Pancreas (tissue), 10 donors: ENCODE results near the gene DTWD2. TPM values are rescaled to one million over a fixed set of nuclear protein-coding genes. Genes with fewer than 3 reads are reported as not detected.
"Not testable (repeated sequence)": the region's sequence is repeated elsewhere in the genome, so short reads cannot be mapped to it uniquely, and the experiment has no call there.

ENCODE experiments used
- ATAC-seq, 4 donors: fragments of 200-7000 bp; cut with Tn5 transposase; one replicate each; pipeline versions ENCODE4 v1.8.0 to v1.9.1; 2020; ENCODE audit warnings: mild to moderate bottlenecking in 4 of 4, moderate library complexity in 4 of 4
- DNase-seq, 6 donors: peaks; one replicate each; pipeline ENCODE4 v3.0.0-alpha.2; 2020
- FAIRE-seq: peaks from 2 replicates; lab custom pipeline; 2012; peaks lifted over from hg19 to GRCh38; lab: Jason Lieb, UNC
- H3K27ac ChIP-seq, 4 donors: fragments of 200-600 bp; sonication (generic); 1 replicate in 3 of 4; 2 replicates in 1 of 4; pipeline versions ENCODE4 v1.5.0 to v1.8.0; 2020
- H3K27me3 ChIP-seq, 4 donors: fragments of 200-600 bp; one replicate each; pipeline ENCODE4 v1.8.0; 2021
- H3K36me3 ChIP-seq, 3 donors: fragments of 200-600 bp; sonication (generic) in 1 of 3; one replicate each; pipeline versions ENCODE4 v1.5.0 to v1.8.0; 2020 to 2021
- H3K4me1 ChIP-seq, 3 donors: fragments of 200-600 bp; one replicate each; pipeline ENCODE4 v1.8.0; 2021
- H3K4me3 ChIP-seq, 4 donors: fragments of 200-600 bp; sonication (generic) in 2 of 4; one replicate each; pipeline versions ENCODE4 v1.5.0 to v1.8.0; 2020 to 2021
- H3K9me3 ChIP-seq, 4 donors: fragments of 200-600 bp; one replicate each; pipeline ENCODE4 v1.8.0; 2021
- whole genome bisulfite sequencing, 2 donors: extraction: QIAGEN DNeasy Blood & Tissue Kit; methylation state at CpG; one replicate each; pipeline ENCODE4 v1.1.7; 2013; 5-methylcytosine and 5-hydroxymethylcytosine counted together
- intact Hi-C, 3 donors: fragments of 100-400 bp; cut with DNase I; formaldehyde crosslinking; loops; one replicate each; pipeline versions ENCODE4 v1.11.1 to v1.14.2; 2022
- polyA plus RNA-seq, 2 donors: library from polyadenylated mRNA; stranded (reverse); fragments of 200-250 nt; gene quantifications; one replicate each; pipeline ENCODE4 v1.2.3, GENCODE V29; 2013
- total RNA-seq, 6 donors: library from RNA; stranded (reverse); fragmentation: NEBNext Ultra II Directional in 4 of 6; extraction: Animal tissue kit (Norgen Biotek cat#: 25700) in 4 of 6; gene quantifications; one replicate each; pipeline versions ENCODE4 v1.2.1 to v1.2.4, GENCODE V29; 2021 to 2023
- TF ChIP-seq, protein P1 (sequence below), 4 donors: fragments of 200-600 bp; sonication (generic) in 3 of 4; IDR thresholded peaks; one replicate each; pipeline versions ENCODE4 v1.5.0 to v1.8.0; 2021; ENCODE audit warnings: antibody characterized with exemption in 4 of 4
- donor health status: healthy with polysubstance abuse.
- donor health status: DM: no; HTN: no; CAD: no; lungs with moderate emphysema.
- donor health status: DM: no; HTN: no; CAD: no.
- donor health status: control.
- donor health status: control.
- donor health status: Bipolar disorder and iron deficiency.
- donor health status: DM: yes; HTN: yes; CAD: no.
- donor health status: DM: no; HTN: no; CAD: no.
- donor health status: DM: no; HTN: no; CAD: no.
- donor health status: DM: yes; HTN: yes; CAD: no.

The DTWD2 gene
- total and polyA plus RNA-seq, 8 donors: 1.8 to 6.9 (median 4.5) TPM

DNA sequence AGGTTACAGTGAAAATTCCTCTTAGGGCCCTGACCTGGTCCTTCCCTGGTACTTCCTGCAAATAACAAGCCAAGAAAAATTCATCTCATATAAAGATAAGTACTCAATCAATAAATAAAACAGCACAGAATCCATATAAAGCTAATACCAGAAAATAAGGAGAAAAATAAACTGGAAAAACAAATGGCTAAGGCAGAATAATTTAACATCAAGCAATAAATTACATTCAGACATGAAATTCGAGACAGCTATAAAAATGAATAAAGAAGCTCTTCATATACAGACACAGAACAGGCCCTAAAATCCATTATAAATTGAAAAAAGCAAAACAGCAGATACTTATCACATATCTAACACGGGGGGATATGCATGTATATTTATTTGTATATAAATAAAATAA, 99.2 kb downstream of the DTWD2 start:
- H3K9me3 ChIP-seq: no peaks in the 10 kb centered on the region
- intact Hi-C loops: no loop called here
- H3K27me3 ChIP-seq: no peaks in the 10 kb centered on the region
- WGBS, 2 donors: 85 to 97% methylated on average over 2 of the region's 2 CpGs
- no peak for FAIRE-seq
- H3K4me3 ChIP-seq: no peak overlapping the region
- TF ChIP-seq, protein P1, sequence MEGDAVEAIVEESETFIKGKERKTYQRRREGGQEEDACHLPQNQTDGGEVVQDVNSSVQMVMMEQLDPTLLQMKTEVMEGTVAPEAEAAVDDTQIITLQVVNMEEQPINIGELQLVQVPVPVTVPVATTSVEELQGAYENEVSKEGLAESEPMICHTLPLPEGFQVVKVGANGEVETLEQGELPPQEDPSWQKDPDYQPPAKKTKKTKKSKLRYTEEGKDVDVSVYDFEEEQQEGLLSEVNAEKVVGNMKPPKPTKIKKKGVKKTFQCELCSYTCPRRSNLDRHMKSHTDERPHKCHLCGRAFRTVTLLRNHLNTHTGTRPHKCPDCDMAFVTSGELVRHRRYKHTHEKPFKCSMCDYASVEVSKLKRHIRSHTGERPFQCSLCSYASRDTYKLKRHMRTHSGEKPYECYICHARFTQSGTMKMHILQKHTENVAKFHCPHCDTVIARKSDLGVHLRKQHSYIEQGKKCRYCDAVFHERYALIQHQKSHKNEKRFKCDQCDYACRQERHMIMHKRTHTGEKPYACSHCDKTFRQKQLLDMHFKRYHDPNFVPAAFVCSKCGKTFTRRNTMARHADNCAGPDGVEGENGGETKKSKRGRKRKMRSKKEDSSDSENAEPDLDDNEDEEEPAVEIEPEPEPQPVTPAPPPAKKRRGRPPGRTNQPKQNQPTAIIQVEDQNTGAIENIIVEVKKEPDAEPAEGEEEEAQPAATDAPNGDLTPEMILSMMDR (IDR thresholded peaks at IDR 0.05): no peak
- no peak for DNase-seq
- ATAC-seq: no peak
- H3K4me1 ChIP-seq: no peaks in the 10 kb centered on the region
- no peaks in the 10 kb centered on the region for H3K36me3 ChIP-seq
- H3K27ac ChIP-seq: no peak overlapping the region

DNA sequence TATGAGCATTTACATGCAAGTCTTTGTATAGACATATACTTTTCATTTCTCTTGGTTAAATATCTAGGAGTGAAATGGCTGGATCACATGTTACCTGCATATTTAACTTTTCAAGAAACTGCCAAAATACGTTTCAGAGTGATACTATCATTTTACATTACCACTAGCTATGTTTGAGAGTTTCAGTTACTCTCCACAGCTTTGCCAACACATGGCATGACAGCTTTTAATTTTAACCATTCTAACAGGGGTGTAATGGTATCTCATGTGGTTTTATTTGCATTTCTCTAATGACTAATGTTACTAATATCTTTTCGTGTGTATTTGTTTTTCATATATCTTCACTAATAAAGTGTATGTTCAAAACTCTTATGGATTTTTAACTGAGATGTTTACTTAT, 99.8 kb downstream of the DTWD2 start:
- no peak for FAIRE-seq
- H3K4me3 ChIP-seq: no peak overlapping the region
- ATAC-seq: no peak
- WGBS, 2 donors: 77 to 81% methylated on average over 2 of the region's 2 CpGs
- no peak for DNase-seq
- H3K9me3 ChIP-seq: no peaks in the 10 kb centered on the region
- intact Hi-C loops: no loop called here
- TF ChIP-seq, protein P1 (IDR thresholded peaks at IDR 0.05): no peak
- H3K4me1 ChIP-seq: no peaks in the 10 kb centered on the region
- H3K36me3 ChIP-seq: no peaks in the 10 kb centered on the region
- H3K27me3 ChIP-seq: no peaks in the 10 kb centered on the region
- H3K27ac ChIP-seq: no peak overlapping the region

DNA sequence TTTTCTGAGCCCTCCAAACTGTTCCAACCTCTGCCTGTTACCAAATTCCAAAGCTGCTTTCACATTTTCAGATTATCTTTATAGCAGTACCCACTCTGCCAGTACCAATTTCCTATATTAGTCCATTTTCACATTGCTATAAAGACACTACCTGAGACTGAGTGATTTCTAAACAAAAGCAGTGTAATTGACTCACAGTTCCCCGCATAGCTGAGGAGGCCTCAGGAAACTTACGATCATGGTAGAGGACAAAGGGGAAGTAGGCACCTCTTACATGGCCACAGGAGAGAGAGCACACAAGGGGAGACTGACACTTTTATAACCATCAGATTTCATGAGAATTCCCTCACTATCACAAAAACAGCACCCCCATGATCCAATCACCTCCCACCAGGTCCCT, 105.0 kb downstream of the DTWD2 start:
- FAIRE-seq: no peak
- Histone ChIP-seq H3K9me3 (no peaks in the 10 kb centered on the region), H3K4me1 (no peaks in the 10 kb centered on the region), H3K27me3 (no peaks in the 10 kb centered on the region), H3K36me3 (no peaks in the 10 kb centered on the region), H3K27ac (no peak overlapping the region), H3K4me3 (no peak overlapping the region)
- intact Hi-C loops: no loop called here
- TF ChIP-seq, protein P1 (IDR thresholded peaks at IDR 0.05): no peak
- ATAC-seq: no peak
- DNase-seq: no peak
- WGBS, 2 donors: 89 to 98% methylated on average over 2 of the region's 2 CpGs

DNA sequence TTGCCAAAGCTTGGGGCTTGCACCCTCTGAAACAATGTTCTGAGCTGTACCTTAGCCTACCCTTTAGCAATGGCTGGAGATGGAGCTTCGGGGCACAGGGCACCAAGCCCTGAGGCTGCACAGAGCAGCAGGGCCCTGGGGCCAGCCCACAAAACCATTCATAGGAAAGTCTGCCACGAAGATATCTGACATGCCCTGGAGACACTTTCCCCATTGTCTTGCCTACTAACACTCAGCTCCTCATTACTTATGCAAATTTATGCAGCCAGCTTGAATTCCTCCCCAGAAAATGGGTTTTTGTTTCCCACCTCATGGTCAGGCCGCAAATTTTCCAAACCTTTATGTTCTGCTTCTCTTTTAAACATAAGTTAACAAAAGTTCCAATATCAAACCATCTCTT, 105.7 kb downstream of the DTWD2 start:
- intact Hi-C loops: no loop called here
- no peaks in the 10 kb centered on the region for H3K36me3 ChIP-seq
- no peaks in the 10 kb centered on the region for H3K4me1 ChIP-seq
- TF ChIP-seq, protein P1 (IDR thresholded peaks at IDR 0.05): no peak
- FAIRE-seq: no peak
- ATAC-seq: no peak
- no peak for DNase-seq
- no peaks in the 10 kb centered on the region for H3K9me3 ChIP-seq
- no peak overlapping the region for H3K4me3 ChIP-seq
- WGBS, 2 donors: 84 to 94% methylated on average over 3 of the region's 3 CpGs
- no peak overlapping the region for H3K27ac ChIP-seq
- no peaks in the 10 kb centered on the region for H3K27me3 ChIP-seq

DNA sequence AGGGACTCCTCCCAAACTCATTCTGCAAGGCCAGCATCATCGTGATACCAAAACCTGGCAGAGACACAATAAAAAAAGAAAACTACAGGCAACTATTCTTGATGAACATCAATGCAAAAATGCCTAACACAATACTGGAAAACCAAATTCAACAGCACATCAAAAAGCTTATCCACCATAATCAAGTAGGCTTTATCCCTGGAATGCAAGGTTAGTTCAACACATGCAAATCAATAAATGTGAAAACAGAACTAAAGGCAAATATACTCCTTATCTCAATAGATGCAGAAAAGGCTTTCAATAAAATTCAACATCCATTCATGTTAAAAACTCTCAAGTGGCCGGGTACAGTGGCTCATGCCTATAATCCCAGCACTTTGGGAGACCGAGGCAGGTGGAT, 111.5 kb downstream of the DTWD2 start:
- ATAC-seq, DNase-seq, H3K9me3 ChIP-seq, intact Hi-C loops, H3K36me3 ChIP-seq, H3K4me3 ChIP-seq, H3K4me1 ChIP-seq, H3K27ac ChIP-seq, H3K27me3 ChIP-seq, FAIRE-seq: not testable (repeated sequence)
- WGBS, 2 donors: 89 to 95% methylated on average over 3 of the region's 3 CpGs

DNA sequence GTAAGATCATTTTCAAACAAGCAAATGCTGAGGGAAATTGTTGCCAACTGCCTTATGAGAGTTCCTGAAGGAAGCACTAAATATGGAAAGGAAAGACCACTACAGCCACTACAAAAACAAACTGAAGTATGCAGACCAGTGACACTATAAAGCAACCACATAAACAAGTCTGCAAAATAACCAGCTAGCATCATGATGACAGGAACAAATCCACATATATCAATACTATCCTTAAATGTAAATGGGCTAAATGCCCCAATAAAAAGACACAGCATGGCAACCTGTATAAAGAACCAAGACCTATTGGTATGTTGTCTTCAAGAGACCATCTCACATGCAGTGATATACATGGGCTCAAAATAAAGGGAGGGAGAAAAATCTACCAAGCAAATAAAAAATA, 113.2 kb downstream of the DTWD2 start:
- Histone ChIP-seq H3K4me1 (no peaks in the 10 kb centered on the region), H3K9me3 (peaks cover 0 to 3% (median 0%) of the 10 kb centered on the region in 4 donors), H3K27ac (no peak overlapping the region), H3K36me3 (no peaks in the 10 kb centered on the region), H3K4me3 (no peak overlapping the region), H3K27me3 (no peaks in the 10 kb centered on the region)
- intact Hi-C loops: no loop called here
- no peak for FAIRE-seq
- no peak for DNase-seq
- TF ChIP-seq, protein P1 (IDR thresholded peaks at IDR 0.05): no peak
- ATAC-seq: no peak
